K562 (cell line): Measurements from ENCODE around the gene TMC5. TPM values are rescaled to one million over a fixed set of nuclear protein-coding genes. Genes with fewer than 3 reads are reported as not detected.

Source experiments
- ATF7 ChIP-seq: fragments of 450-650 bp; IDR thresholded peaks from 2 replicates; pipeline ENCODE4 v1.7.1; 2014; ENCODE audit warnings: mild to moderate bottlenecking, moderate library complexity
- CBX3 ChIP-seq, 2 experiments: IDR thresholded peaks; 1 replicate in 1 of 2; 2 replicates in 1 of 2; pipeline ENCODE4 v1.6.1; 2012; ENCODE audit warnings: inconsistent platforms in 2 of 2, low read length in 2 of 2, borderline replicate concordance in 1 of 2, control low read depth in 1 of 2
- DLX4 ChIP-seq: fragments of 250-450 bp; sonication (Bioruptor Pico); IDR thresholded peaks from 2 replicates; pipeline ENCODE4 v1.6.1; 2021; ENCODE audit warnings: mild to moderate bottlenecking
- FOS ChIP-seq: IDR thresholded peaks from 3 replicates; pipeline ENCODE4 v1.6.1; 2011; ENCODE audit not compliant: insufficient read length; ENCODE audit errors: extremely low read depth
- FOXM1 ChIP-seq, 2 experiments: fragments of 450-650 bp in 1 of 2; sonication (generic) in 1 of 2; formaldehyde crosslinking in 1 of 2; IDR thresholded peaks; 2 replicates each; pipeline versions ENCODE4 v1.6.1 to v1.9.0; 2017 to 2022; ENCODE audit warnings: low read depth in 2 of 2, mild to moderate bottlenecking in 2 of 2, missing genetic modification reagents in 1 of 2, moderate library complexity in 1 of 2
- HDAC2 ChIP-seq: fragments of 450-650 bp; IDR thresholded peaks from 2 replicates; pipeline ENCODE4 v1.6.1; 2016; ENCODE audit warnings: mild to moderate bottlenecking
- MAZ ChIP-seq, 2 experiments: fragments of 450-650 bp in 1 of 2; sonication (generic) in 1 of 2; formaldehyde crosslinking; IDR thresholded peaks in 1 of 2; conservative IDR thresholded peaks in 1 of 2; 2 replicates each; pipeline versions ENCODE4 v1.4.0 to v1.5.0; 2020; ENCODE audit warnings: mild to moderate bottlenecking in 1 of 2, missing genetic modification reagents in 1 of 2
- NFATC3 ChIP-seq: fragments of 450-650 bp; IDR thresholded peaks from 2 replicates; pipeline ENCODE4 v1.6.1; 2017; ENCODE audit warnings: mild to moderate bottlenecking
- PCBP1 ChIP-seq: fragments of 200-400 bp; formaldehyde crosslinking; IDR thresholded peaks from 2 replicates; pipeline ENCODE4 v1.6.1; 2018; ENCODE audit warnings: mild to moderate bottlenecking, low read depth, low read length; ENCODE audit not compliant: poor library complexity, severe bottlenecking
- SMAD4 ChIP-seq: fragments of 250-450 bp; sonication (Bioruptor Pico); conservative IDR thresholded peaks from 2 replicates; pipeline ENCODE4 v1.8.0; 2021; ENCODE audit warnings: inconsistent platforms, mild to moderate bottlenecking, moderate library complexity
- STAT5A ChIP-seq: IDR thresholded peaks from 2 replicates; pipeline ENCODE4 v1.6.1; 2012; ENCODE audit warnings: low read length, inconsistent platforms, borderline replicate concordance
- ZNF3 ChIP-seq: fragments of 250-450 bp; sonication (Bioruptor Pico); IDR thresholded peaks from 2 replicates; pipeline ENCODE4 v1.5.0; 2021; ENCODE audit warnings: mild to moderate bottlenecking, moderate library complexity
- ZNF589 ChIP-seq: fragments of 200-800 bp; sonication (Bioruptor generic); IDR thresholded peaks from 2 replicates; pipeline ENCODE4 v1.6.1; 2016; ENCODE audit warnings: low read depth, missing genetic modification characterization, missing compliant biosample characterization
- ZNF639 ChIP-seq, 2 experiments: fragments of 200-800 bp in 1 of 2; sonication (Bioruptor generic) in 1 of 2; sonication (generic) in 1 of 2; formaldehyde crosslinking in 1 of 2; IDR thresholded peaks in 1 of 2; conservative IDR thresholded peaks in 1 of 2; 2 replicates each; pipeline versions ENCODE4 v1.5.0 to v1.6.1; 2016 to 2020; ENCODE audit warnings: missing compliant biosample characterization in 1 of 2, missing genetic modification characterization in 1 of 2, missing genetic modification reagents in 1 of 2
- polyA plus RNA-seq, 8 experiments: library from polyadenylated mRNA; depleted of rRNA in 4 of 8; stranded (reverse) in 5 of 8; unstranded in 3 of 8; fragments of >200 nt; fragmentation: Nextera tagmentation in 2 of 8; fragmentation: Illumina TruSeq in 1 of 8; extraction: Ambion mirVana in 2 of 8; extraction: Trizol in 1 of 8; gene quantifications; 2 replicates each; pipeline versions ENCODE4 v1.2.1 to v1.2.3, GENCODE V29; 2011 to 2014; ENCODE audit warnings: inconsistent platforms in 1 of 8, missing spikeins in 1 of 8
- total RNA-seq, 7 experiments: library from RNA; depleted of rRNA in 6 of 7; stranded (reverse); fragments of >200 nt in 6 of 7; fragmentation: Illumina TruSeq in 2 of 7; extraction: Trizol in 2 of 7; gene quantifications; 2 replicates each; pipeline versions ENCODE4 v1.2.1 to v1.2.3, GENCODE V29; 2011 to 2021; ENCODE audit warnings: low replicate concordance in 1 of 7
- TF ChIP-seq, protein P1 (sequence below): fragments of 250-450 bp; sonication (Bioruptor Pico); IDR thresholded peaks from 2 replicates; pipeline ENCODE4 v1.8.0; 2021; ENCODE audit warnings: borderline replicate concordance, mild to moderate bottlenecking, moderate library complexity; ENCODE audit not compliant: poor library complexity, severe bottlenecking
- TF ChIP-seq, protein P2 (sequence below): fragments of 200-800 bp; sonication (Bioruptor generic); IDR thresholded peaks from 2 replicates; pipeline ENCODE4 v1.6.1; 2017; ENCODE audit warnings: missing genetic modification characterization, missing compliant biosample characterization
- TF ChIP-seq, protein P3 (sequence below): sonication (generic); formaldehyde crosslinking; IDR thresholded peaks from 2 replicates; pipeline ENCODE4 v1.8.1; 2023; ENCODE audit warnings: missing genetic modification reagents, mild to moderate bottlenecking, borderline replicate concordance

TMC5 gene
- total and polyA plus RNA-seq, 9 of the 15 experiments (the other 6 are each of a cell fraction or from before 2014, with no cell fraction given), result 0.83 to 2.6 (median 1.6) TPM

DNA sequence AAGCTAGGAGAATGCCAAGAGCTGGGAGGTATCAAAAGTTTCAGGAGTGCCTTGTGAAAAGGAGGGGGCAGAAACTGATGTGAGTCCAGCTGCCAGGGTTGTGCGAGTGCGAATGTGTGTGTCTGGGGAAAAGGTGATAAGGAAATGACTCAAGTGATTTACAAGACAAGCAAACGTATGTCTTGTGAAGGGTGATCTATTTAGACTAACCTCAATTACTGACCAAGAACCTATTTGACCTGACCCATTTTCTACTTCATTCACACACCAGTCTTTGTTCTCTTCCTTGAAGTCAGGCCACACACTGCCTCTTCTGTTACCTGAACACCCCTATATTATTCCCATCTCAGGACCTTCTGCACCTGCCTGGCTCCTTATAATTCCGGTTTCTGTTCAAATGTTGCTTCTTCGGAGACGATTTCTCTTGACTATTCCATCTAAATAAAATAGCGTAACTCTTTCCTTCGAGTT lies 103.2 kb downstream of the TMC5 start (continued):
- TF ChIP-seq CBX3 (IDR thresholded peaks at IDR 0.05; ENCODE audit: borderline replicate concordance in 1 of 2, low read length in 2 of 2) (0 out of 3 replicates have a peak, but pooled peaks of 1 of the 2 experiments have one; percentile 58), PCBP1 (no peak), MAZ (CRISPR knock-in tag; conservative IDR thresholded peaks at IDR 0.05 in 1 of 2, IDR thresholded peaks at IDR 0.05 in 1 of 2) (peak; percentile 51 to 83; a peak in 3 of 4 replicates), ATF7 (peak; percentile 66), NFATC3 (0 out of 2 replicates have a peak, but pooled peaks have one; percentile 29), FOS (peak; percentile 49), SMAD4 (CRISPR knock-in tag) (peak; percentile 93), STAT5A (peak; percentile 91), ZNF3 (no peak), DLX4 (CRISPR knock-in tag) (no peak), ZNF639 (CRISPR knock-in tag; conservative IDR thresholded peaks at IDR 0.05 in 1 of 2, IDR thresholded peaks at IDR 0.05 in 1 of 2) (peak in 1 of 2 experiments; percentile 61; a peak in 2 of 4 replicates), ZNF589 (peak; percentile 74), HDAC2 (peak; percentile 93), FOXM1 (IDR thresholded peaks at IDR 0.05; ENCODE audit: low read depth) (peak; percentile 82), FOXM1 (CRISPR knock-in tag; IDR thresholded peaks at IDR 0.05; ENCODE audit: low read depth) (no peak)
- TF ChIP-seq, protein P1, sequence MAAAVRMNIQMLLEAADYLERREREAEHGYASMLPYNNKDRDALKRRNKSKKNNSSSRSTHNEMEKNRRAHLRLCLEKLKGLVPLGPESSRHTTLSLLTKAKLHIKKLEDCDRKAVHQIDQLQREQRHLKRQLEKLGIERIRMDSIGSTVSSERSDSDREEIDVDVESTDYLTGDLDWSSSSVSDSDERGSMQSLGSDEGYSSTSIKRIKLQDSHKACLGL (CRISPR knock-in tag), result no peak
- TF ChIP-seq, protein P2, sequence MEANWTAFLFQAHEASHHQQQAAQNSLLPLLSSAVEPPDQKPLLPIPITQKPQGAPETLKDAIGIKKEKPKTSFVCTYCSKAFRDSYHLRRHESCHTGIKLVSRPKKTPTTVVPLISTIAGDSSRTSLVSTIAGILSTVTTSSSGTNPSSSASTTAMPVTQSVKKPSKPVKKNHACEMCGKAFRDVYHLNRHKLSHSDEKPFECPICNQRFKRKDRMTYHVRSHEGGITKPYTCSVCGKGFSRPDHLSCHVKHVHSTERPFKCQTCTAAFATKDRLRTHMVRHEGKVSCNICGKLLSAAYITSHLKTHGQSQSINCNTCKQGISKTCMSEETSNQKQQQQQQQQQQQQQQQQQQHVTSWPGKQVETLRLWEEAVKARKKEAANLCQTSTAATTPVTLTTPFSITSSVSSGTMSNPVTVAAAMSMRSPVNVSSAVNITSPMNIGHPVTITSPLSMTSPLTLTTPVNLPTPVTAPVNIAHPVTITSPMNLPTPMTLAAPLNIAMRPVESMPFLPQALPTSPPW (CRISPR knock-in tag), result peak; percentile 74
- TF ChIP-seq, protein P3, sequence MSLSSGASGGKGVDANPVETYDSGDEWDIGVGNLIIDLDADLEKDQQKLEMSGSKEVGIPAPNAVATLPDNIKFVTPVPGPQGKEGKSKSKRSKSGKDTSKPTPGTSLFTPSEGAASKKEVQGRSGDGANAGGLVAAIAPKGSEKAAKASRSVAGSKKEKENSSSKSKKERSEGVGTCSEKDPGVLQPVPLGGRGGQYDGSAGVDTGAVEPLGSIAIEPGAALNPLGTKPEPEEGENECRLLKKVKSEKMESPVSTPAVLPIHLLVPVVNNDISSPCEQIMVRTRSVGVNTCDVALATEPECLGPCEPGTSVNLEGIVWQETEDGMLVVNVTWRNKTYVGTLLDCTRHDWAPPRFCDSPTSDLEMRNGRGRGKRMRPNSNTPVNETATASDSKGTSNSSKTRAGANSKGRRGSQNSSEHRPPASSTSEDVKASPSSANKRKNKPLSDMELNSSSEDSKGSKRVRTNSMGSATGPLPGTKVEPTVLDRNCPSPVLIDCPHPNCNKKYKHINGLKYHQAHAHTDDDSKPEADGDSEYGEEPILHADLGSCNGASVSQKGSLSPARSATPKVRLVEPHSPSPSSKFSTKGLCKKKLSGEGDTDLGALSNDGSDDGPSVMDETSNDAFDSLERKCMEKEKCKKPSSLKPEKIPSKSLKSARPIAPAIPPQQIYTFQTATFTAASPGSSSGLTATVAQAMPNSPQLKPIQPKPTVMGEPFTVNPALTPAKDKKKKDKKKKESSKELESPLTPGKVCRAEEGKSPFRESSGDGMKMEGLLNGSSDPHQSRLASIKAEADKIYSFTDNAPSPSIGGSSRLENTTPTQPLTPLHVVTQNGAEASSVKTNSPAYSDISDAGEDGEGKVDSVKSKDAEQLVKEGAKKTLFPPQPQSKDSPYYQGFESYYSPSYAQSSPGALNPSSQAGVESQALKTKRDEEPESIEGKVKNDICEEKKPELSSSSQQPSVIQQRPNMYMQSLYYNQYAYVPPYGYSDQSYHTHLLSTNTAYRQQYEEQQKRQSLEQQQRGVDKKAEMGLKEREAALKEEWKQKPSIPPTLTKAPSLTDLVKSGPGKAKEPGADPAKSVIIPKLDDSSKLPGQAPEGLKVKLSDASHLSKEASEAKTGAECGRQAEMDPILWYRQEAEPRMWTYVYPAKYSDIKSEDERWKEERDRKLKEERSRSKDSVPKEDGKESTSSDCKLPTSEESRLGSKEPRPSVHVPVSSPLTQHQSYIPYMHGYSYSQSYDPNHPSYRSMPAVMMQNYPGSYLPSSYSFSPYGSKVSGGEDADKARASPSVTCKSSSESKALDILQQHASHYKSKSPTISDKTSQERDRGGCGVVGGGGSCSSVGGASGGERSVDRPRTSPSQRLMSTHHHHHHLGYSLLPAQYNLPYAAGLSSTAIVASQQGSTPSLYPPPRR, result no peak; the same call in 1 of the 2 replicates
